ENCODE data around the gene SELENOK. TPM values are rescaled to one million over a fixed set of nuclear protein-coding genes. Genes with fewer than 3 reads are reported as not detected.

The SELENOK gene
- total RNA-seq, 1 experiment from 2014 or later = 16.3 TPM

DNA sequence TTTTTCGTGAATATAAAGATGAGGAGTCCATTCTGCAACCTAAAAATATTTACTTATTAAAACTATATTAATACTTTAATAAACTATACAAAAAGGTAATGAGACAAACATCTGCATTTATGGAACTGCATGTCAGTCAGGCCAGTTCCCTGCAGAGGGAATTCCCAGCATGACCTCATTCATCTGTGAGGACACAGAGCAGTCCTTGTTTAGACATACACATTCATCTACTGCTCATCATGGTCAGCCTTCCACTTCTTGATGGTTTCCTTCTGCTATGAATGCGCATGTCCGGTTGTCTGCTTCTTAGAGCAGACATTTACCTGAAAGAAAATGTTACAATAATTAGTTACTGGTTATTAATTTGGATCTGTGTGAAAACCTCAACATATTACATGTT is 6.4 kb downstream of the SELENOK start:
- peaks cover 8% of the 10 kb centered on the region for H3K4me1 ChIP-seq (ENCODE audit: control insufficient read depth, insufficient read depth, low read length)
- ATAC-seq (no peak), DNase-seq (ENCODE audit: low read depth, low spot score) (no peak)
- in situ Hi-C loops (cut with HindIII; ENCODE audit: low pct_unique_long_range_greater_than_20kb, low sequenced_read_pairs) (no loop called here), intact Hi-C loops (cut with micrococcal nuclease; ENCODE audit: unreplicated experiment) (no loop called here)
- no peak for TF ChIP-seq SIN3A (IDR thresholded peaks at IDR 0.05; ENCODE audit: borderline replicate concordance, insufficient read depth, low read depth, low read length)
- TF ChIP-seq, protein P1, sequence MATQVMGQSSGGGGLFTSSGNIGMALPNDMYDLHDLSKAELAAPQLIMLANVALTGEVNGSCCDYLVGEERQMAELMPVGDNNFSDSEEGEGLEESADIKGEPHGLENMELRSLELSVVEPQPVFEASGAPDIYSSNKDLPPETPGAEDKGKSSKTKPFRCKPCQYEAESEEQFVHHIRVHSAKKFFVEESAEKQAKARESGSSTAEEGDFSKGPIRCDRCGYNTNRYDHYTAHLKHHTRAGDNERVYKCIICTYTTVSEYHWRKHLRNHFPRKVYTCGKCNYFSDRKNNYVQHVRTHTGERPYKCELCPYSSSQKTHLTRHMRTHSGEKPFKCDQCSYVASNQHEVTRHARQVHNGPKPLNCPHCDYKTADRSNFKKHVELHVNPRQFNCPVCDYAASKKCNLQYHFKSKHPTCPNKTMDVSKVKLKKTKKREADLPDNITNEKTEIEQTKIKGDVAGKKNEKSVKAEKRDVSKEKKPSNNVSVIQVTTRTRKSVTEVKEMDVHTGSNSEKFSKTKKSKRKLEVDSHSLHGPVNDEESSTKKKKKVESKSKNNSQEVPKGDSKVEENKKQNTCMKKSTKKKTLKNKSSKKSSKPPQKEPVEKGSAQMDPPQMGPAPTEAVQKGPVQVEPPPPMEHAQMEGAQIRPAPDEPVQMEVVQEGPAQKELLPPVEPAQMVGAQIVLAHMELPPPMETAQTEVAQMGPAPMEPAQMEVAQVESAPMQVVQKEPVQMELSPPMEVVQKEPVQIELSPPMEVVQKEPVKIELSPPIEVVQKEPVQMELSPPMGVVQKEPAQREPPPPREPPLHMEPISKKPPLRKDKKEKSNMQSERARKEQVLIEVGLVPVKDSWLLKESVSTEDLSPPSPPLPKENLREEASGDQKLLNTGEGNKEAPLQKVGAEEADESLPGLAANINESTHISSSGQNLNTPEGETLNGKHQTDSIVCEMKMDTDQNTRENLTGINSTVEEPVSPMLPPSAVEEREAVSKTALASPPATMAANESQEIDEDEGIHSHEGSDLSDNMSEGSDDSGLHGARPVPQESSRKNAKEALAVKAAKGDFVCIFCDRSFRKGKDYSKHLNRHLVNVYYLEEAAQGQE (IDR thresholded peaks at IDR 0.05; ENCODE audit: insufficient read depth in 1 of 2, low read depth in 2 of 2, low read length in 1 of 2) = no peak
- TF ChIP-seq, protein P2, sequence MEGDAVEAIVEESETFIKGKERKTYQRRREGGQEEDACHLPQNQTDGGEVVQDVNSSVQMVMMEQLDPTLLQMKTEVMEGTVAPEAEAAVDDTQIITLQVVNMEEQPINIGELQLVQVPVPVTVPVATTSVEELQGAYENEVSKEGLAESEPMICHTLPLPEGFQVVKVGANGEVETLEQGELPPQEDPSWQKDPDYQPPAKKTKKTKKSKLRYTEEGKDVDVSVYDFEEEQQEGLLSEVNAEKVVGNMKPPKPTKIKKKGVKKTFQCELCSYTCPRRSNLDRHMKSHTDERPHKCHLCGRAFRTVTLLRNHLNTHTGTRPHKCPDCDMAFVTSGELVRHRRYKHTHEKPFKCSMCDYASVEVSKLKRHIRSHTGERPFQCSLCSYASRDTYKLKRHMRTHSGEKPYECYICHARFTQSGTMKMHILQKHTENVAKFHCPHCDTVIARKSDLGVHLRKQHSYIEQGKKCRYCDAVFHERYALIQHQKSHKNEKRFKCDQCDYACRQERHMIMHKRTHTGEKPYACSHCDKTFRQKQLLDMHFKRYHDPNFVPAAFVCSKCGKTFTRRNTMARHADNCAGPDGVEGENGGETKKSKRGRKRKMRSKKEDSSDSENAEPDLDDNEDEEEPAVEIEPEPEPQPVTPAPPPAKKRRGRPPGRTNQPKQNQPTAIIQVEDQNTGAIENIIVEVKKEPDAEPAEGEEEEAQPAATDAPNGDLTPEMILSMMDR (IDR thresholded peaks at IDR 0.05) = no peak
- TF ChIP-seq TCF7L2 (IDR thresholded peaks at IDR 0.05; ENCODE audit: low read depth, low read length) = no peak
- TF ChIP-seq POLR2AphosphoS5 (IDR thresholded peaks at IDR 0.05; ENCODE audit: low read depth, low read length) = no peak
- ChIA-PET POLR2A (no interaction called here), CTCF (no interaction called here)
- no peaks in the 10 kb centered on the region; the same call in none of the 2 replicates for H3K36me3 ChIP-seq (ENCODE audit: control insufficient read depth, insufficient read depth, low read length)
- no peak overlapping the region for H3K27ac ChIP-seq (ENCODE audit: low read length)
- H3K9me3 ChIP-seq (ENCODE audit: control insufficient read depth, insufficient read depth, low read depth, low read length) = no peaks in the 10 kb centered on the region
- no TSS peak for BruUV-seq (replicated peaks)
- no peak overlapping the region for H3K4me3 ChIP-seq (ENCODE audit: low read depth in 2 of 2, low read length in 2 of 2)
- no peaks in the 10 kb centered on the region for H3K27me3 ChIP-seq (ENCODE audit: control insufficient read depth, insufficient read depth, low read length)

DNA sequence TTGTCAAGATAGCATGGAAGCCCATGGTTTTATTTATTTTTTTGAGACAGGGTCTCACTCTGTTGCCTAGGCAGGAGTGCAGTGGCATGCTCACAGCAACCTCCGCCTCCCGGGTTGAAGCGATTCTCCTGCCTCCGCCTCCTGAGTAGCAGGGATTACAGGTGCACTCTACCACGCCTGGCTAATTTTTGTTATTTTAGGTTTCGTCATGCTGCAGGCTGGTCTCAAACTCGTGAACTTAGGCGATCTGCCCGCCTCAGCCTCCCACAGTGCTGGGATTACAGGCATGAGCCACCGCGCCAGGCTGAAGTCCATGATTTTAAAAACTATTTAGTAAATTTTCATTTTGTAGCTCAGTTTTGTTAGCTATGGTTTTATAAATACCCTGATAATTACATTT is 7.0 kb downstream of the SELENOK start:
- ChIA-PET CTCF (no interaction called here), POLR2A (no interaction called here)
- no peak overlapping the region for H3K4me3 ChIP-seq (ENCODE audit: low read depth in 2 of 2, low read length in 2 of 2)
- H3K4me1 ChIP-seq (ENCODE audit: control insufficient read depth, insufficient read depth, low read length) = peaks cover 4% of the 10 kb centered on the region; the same call in 1 of the 2 replicates
- H3K27me3 ChIP-seq (ENCODE audit: control insufficient read depth, insufficient read depth, low read length) = no peaks in the 10 kb centered on the region
- TF ChIP-seq, protein P1 (IDR thresholded peaks at IDR 0.05; ENCODE audit: insufficient read depth in 1 of 2, low read depth in 2 of 2, low read length in 1 of 2) = no peak
- TF ChIP-seq TCF7L2 (IDR thresholded peaks at IDR 0.05; ENCODE audit: low read depth, low read length) (no peak), SIN3A (IDR thresholded peaks at IDR 0.05; ENCODE audit: borderline replicate concordance, insufficient read depth, low read depth, low read length) (no peak)
- ATAC-seq (no peak), DNase-seq (ENCODE audit: low read depth, low spot score) (no peak)
- in situ Hi-C loops (cut with HindIII; ENCODE audit: low pct_unique_long_range_greater_than_20kb, low sequenced_read_pairs) = no loop called here
- intact Hi-C loops (cut with micrococcal nuclease; ENCODE audit: unreplicated experiment) = no loop called here
- no peaks in the 10 kb centered on the region for H3K9me3 ChIP-seq (ENCODE audit: control insufficient read depth, insufficient read depth, low read depth, low read length)
- H3K36me3 ChIP-seq (ENCODE audit: control insufficient read depth, insufficient read depth, low read length) = peaks cover 2% of the 10 kb centered on the region
- no TSS peak for BruUV-seq (replicated peaks)
- no peak overlapping the region for H3K27ac ChIP-seq (ENCODE audit: low read length)
